HG03460 (cell line): ENCODE measurements around the gene FAM168A.

Source experiments
- ATAC-seq: cut with Tn5 transposase; IDR thresholded peaks from one replicate; pipeline ENCODE4 v1.9.1; 2021; ENCODE audit not compliant: unreplicated experiment

The FAM168A gene

GRCh38 chr11:73404506-73405145, 193.3 kb downstream of the FAM168A start:
- ATAC-seq: no peak

- no peak for ATAC-seq
Measured at GRCh38 chr11:73404048-73404447, 193.9 kb downstream of the FAM168A start.

DNA sequence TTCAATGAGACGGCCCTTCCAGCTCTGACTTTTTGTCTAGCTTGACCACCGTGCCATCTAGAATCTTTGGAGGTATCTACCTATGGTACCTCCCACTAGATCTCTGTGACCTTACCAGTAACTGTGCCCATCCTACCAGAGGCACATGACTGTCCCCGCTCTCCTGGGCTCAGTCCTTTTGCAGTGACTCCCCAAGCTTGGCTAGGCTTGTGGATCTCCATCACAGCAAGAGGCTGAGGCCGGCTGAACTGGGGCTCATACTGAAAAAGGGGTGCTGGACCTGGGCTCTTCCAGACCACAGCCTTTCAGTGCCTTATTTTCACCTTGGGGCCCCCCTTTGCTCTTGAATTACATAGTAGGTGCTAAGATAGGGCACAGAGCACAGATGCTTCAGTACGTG, 194.4 kb downstream of the FAM168A start:
- no peak for ATAC-seq

DNA sequence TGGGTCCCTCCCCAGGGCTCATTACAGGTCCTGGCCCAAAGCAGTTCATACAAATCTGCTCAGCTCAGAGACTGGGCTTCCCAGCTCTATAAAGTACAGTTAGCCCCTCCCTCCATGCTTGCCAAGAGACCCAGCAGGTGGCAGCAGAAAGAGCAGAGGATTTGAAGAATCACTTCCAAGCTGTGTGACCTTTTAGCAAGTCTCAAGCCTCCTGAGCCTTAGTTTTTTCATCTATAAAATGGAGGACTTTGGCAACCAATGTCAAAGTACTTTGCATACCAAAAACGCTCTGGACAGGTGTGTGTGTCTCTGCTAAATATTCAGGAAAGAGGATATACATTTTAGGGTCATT, 195.1 kb downstream of the FAM168A start:
- ATAC-seq: no peak

DNA sequence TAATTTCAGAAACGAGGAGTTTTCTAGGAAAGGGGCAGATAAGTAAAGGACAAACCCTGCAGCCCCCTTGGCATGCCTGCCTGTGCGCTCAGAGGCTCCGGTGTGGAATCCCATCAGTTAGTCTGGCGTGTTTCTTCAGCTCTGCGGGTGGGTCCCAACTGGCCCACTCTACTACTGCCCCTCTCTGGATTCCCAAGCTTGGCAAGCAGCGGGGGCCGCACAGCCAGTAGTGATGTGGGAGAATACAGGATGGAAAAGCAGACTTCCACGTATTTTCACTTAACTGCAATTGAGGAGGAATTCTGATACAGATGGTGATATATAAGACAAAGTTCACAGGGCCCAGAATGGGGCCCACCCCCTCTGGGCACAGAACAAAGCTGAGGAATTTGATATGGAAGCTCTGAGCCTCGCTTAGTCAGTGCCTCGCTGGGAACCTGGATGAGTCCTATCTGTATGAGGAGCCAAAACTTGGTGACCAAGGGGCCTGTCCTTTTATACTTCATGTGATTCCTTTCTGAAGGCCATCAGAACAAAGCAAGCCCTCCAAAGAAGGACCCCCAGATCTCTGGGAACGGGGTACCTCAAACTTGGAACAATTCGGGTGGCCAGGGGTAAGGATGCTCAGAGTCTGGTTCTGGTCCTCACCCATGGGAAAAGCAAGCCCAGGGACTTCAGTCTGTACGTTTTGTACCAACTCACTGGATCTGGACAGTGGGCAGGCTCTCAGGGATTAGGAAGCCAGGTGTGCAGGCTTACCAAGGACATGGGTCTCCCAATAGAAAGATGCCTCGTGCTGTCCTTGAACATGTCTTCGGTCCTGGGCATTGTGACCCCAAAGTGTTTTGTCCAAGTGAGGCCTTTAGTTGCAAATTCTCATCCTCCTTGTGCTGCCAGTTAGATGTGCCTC, 195.7 kb downstream of the FAM168A start:
- no peak for ATAC-seq

DNA sequence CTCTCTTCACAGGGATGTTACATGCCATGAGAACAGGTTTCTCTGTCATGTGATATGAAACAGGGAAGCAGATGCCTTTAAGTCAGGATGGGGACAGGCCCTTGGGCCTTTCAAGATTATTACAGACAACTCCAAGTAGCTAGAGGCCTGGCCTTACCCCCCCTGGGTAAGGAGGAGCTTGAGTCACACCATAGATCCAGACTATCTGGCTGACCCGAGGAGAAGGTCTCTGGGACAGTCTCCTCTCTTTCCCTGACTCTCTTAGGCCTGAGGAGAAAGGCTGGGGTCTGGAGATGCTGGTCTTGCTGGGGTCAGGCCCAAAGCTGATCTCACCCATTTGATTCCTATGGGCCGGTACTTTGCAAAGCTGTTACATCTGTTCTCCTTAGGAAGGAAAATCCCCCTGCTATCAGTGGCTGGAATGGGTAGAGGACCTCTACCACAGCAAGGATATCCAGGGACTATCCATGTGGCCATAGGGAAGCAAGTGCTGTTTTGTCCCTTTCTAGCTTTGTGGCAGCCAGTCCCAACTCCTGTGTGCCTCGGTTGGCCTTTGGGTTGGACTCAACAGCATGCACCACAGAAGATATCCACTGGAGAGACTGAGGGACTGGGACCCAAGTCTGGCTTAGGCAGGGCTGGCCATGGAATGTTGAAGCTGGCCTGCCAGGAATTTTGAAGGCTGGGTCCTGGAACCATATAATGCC, 196.5 kb downstream of the FAM168A start:
- ATAC-seq: no peak

- no peak for ATAC-seq
Measured at GRCh38 chr11:73400293-73400692, 197.6 kb downstream of the FAM168A start.

DNA sequence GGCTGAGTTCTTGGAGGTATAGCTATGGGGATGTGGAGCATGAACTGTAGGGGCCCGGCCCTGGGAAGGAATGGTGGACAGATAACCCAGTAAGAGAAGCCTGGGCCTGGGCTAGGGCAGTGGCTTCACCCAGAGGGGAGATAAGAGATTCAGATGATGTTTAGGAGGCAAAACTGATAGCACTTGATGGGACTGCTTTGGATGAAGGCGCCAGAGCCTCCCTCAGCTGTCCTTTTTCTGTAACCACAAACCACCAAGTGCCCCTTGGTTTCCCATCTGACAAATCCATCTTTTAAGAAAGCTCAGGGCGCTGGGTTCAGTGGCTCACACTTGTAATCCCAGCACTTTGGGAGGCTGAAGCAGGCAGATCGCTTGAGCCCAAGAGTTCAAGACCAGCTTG, 198.3 kb downstream of the FAM168A start:
- ATAC-seq: no peak

DNA sequence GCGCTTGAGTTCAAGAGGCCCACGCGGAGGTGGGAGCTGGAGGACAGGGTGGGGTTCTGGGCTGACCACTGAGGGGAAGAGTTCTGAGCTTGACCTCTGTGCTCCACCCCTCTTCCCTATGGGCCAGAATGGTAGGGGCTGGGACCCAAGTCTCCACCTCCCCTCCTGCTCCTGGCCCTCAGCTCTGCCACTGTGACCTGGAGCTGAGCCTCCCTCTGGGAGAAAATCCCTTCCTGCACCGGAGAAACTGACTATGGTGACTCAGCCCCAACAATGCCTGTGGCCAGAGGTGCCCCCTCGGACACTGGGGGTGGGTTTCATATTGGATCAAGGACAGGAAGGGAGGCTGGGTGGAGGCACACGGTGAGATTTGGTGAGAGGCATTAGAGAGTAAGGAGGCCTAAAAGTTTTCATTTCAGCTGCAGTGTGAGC, 198.7 kb downstream of the FAM168A start:
- no peak for ATAC-seq

DNA sequence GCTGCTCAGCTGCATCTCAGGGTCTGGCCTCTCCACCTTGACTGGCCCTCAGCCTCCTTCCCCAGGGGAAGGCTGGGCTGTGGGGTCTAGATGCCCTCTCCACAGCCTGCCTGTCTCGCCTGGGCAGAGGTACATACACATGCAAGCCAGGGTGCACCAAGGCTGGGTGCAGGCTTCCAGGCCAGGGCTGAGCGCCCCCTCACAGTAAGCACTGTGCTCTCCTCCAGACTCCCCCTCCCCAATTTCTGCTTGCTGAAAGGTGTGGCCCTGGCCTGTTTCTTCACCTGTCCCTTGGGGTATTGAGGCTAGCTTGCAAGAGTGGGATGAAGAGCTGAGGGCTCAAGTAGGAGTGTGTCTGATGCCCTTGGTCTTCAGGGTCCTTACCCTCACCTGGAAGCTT, 199.2 kb downstream of the FAM168A start:
- no peak for ATAC-seq

GRCh38 chr11:73398132-73398526, 199.8 kb downstream of the FAM168A start:
- ATAC-seq: no peak

DNA sequence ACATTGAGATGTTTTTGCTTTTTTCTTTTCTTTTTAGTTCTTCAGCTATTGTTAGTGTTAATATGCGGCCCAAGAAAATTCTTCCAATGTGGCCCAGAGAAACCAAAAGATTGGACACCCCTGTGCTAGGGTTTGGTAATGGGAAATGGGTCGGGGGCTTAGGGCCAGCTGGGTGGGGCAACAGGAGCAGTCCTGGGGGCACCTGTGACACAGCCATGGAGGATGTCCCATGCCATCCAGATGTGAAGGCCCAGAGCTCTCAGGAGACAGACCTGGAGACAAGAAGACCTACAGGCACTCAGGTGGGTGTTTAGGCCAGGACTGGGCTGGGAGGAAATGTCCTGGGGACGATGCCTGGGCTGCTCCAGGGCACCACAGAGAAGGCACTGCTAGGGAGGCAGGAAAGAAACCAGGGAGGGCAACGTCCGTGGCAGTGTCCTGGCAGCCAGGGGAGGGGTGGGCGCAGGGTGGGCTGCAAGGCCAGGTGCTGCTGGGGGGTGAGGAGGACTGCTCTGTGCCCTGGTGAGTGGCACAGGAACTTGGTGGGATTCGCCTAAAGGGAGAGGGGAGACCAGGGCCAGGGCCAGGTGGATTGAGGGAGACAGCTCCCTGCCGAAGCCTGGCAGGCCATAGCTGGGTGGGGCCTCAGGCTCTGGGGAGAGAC, 200.3 kb downstream of the FAM168A start:
- ATAC-seq: no peak

- ATAC-seq: no peak
Measured at GRCh38 chr11:73396985-73397384, 200.9 kb downstream of the FAM168A start.

- no peak for ATAC-seq
Measured at GRCh38 chr11:73396251-73396930, 201.5 kb downstream of the FAM168A start.

DNA sequence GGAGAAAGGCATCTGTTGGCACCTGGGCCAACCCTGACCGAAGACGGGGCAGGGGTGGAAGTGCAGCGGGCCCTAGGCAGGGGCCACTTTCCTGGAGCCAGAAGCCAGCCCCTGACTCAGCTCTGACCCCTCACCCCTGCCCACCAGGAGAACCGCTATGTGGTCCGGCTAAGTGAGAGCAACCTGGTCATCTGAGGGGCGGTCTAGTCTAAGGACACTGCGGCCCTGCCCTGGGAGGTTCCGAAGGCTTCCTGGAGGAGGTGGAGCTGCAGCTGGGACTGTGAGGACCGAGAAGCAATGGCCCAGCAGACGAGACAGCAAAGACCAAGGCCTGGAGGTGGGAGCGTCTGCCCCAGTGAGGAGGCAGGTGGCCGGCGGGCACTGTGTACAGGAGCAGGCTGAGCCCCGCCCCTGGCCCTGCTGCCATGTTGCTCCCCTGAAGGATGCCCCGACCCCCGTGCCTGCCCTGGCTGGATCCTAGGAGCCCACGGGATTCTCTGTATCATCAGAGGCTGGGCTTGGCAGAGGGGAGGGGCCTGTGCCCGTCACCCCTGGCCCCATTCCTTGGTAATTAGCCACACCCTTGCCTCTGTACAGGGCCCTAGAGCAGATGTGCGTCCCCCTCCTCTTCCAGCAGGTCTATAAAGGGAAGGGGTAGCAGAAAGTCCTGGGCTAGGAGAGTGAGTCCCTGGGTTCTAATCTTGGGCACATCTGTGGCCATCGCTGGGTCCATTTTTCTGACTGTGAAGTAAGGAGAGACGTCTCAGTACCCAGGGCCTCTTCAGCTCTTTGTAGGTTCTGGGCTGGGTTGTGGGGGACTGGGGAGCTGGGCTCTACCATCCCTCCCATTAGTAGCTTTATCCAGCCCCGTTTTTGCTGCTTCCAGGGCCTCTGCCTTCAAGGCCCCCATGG, 202.4 kb downstream of the FAM168A start:
- no peak for ATAC-seq

DNA sequence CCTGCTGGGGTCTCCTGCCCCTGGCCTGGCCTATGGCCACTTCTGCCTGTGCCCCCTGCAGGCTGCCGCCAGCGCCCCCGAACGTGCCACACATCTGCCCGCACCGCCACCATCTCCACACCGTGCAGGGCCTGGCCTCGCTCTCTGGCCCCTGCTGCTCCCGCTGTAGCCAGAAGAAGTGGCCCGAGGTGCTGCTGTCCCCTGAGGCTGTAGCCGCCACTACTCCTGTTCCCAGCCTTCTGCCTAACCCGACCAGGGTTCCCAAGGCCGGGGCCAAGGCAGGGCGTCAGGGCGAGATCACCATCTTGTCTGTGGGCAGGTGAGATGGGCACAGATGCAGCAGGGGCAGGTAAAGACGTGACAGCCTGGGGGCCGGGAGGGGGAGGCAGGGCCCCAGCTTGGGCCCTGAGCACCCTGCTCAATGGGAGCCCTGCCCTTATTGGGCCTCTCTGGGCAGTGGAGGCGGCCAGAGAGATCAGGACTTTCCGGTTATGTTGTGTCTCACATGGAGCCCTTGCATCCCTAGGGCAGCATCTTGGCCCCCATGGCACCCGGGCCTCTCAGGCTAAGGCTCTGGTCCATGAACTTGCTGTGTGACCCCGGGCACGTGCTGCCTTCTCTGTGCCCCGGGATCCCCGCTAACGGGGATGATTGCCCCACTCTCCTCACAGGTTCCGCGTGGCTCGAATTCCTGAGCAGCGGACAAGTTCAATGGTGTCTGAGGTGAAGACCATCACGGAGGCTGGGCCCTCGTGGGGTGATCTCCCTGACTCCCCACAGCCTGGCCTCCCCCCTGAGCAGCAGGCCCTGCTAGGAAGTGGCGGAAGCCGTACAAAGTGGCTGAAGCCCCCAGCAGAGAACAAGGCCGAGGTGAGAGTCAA, 203.3 kb downstream of the FAM168A start:
- no peak for ATAC-seq

DNA sequence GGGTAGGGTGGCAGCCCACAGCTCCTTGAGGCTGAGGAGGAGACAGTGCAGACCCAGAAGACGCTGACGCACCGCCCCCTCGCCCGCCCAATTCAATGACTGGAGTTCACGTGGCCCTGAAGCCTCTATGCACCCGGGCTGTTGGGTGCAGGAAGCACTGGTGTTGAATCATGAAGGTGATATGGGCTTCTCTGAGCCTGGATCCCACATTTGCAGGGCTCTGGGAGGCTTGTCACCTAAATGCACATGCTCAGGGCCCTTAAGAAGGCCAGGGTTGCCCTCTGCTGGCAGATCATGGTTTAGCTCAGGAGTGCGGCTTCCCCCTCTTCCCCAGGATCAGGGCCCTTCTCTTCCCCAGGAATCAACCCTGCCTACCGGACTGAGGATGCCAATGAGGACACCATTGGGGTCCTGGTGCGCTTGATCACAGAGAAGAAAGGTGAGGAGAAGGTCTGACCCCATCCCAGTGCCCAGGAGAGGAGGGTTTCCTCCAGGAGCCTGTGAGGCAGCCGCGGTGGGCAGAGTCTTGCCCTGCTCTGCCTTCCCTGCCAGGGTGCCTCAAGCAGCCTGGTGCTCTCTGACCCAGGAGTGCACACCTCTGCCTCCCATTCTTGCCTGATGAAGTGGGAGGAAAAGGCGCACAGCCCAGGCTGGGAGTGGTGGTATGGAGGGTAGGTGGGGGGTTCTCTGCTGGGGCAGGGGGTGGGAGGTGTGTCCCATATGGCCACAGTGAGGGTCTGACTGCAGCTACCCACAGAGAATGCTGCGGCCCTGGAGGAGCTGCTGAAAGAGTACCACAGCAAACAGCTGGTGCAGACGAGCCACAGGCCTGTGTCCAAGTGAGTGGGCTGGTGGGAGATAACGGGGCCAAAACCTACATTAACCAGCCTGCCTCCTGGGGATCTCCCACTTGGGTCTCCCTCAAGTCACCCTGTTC, 204.2 kb downstream of the FAM168A start:
- ATAC-seq: no peak

DNA sequence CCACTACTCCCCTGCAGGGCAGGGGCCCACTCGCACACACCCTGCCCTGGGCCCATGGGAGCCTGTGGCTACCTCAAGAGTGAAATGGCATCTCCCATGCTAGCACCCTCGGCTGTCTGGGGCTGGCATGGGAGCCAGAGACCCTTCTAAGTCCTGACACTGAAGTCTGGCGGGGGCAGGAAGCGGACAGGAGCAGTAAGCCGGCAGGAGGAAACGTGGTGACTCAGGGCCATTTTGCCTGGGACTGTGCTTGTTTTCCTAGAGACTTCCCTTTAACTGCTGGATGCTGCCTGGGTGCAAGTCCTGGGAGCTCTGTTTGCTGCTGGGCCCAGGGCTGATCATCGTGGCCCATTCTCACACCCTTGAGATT, 204.9 kb downstream of the FAM168A start:
- no peak for ATAC-seq
